Endothelial cell of umbilical vein (primary cell): ENCODE results near the gene PPP2R3B.

Source experiments
- EZH2 ChIP-seq: IDR thresholded peaks from 2 replicates; pipeline ENCODE4 v1.6.1; 2012; ENCODE audit warnings: borderline replicate concordance, low read depth, mild to moderate bottlenecking, moderate library complexity, low read length, inconsistent platforms; ENCODE audit not compliant: severe bottlenecking
- TF ChIP-seq, protein P1 (sequence below), 2 donors: IDR thresholded peaks; 1 replicate in 1 of 2; 2 replicates in 1 of 2; pipeline ENCODE4 v1.5.1; 2011; ENCODE audit warnings: low read length in 2 of 2, mild to moderate bottlenecking in 2 of 2, moderate library complexity in 2 of 2, control low read depth in 1 of 2, inconsistent platforms in 1 of 2, low read depth in 1 of 2; ENCODE audit not compliant: insufficient read depth in 1 of 2; ENCODE audit errors: extremely low read depth in 1 of 2
- TF ChIP-seq, protein P2 (sequence below): IDR thresholded peaks from 2 replicates; pipeline ENCODE4 v1.6.1; 2011; ENCODE audit not compliant: insufficient read depth, insufficient read length

DNA sequence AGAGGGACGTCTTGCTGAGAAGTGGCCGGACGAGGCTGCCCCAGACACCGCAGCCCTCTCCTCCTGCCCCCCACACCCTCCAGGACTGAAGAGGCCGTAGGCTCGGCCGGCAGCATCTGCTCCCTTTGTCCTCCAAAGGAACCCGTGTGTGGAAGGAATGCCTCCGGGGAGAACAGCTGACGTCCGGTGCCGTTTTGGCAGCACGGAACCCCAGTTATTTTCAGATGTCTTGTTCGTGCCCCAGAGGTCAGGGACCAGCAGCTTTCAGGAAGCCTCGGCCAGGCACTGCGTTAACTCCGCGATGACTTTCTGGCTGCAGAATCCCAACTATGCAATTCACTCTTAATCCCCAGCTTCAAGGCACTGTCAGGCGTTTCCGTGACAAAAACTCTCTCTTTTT, 10.9 kb upstream of the PPP2R3B start:
- TF ChIP-seq, protein P1, sequence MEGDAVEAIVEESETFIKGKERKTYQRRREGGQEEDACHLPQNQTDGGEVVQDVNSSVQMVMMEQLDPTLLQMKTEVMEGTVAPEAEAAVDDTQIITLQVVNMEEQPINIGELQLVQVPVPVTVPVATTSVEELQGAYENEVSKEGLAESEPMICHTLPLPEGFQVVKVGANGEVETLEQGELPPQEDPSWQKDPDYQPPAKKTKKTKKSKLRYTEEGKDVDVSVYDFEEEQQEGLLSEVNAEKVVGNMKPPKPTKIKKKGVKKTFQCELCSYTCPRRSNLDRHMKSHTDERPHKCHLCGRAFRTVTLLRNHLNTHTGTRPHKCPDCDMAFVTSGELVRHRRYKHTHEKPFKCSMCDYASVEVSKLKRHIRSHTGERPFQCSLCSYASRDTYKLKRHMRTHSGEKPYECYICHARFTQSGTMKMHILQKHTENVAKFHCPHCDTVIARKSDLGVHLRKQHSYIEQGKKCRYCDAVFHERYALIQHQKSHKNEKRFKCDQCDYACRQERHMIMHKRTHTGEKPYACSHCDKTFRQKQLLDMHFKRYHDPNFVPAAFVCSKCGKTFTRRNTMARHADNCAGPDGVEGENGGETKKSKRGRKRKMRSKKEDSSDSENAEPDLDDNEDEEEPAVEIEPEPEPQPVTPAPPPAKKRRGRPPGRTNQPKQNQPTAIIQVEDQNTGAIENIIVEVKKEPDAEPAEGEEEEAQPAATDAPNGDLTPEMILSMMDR (IDR thresholded peaks at IDR 0.05; ENCODE audit: extremely low read depth in 1 of 2, insufficient read depth in 1 of 2, low read depth in 1 of 2, low read length in 2 of 2), result no peak
- TF ChIP-seq EZH2, result no peak
- TF ChIP-seq, protein P2, sequence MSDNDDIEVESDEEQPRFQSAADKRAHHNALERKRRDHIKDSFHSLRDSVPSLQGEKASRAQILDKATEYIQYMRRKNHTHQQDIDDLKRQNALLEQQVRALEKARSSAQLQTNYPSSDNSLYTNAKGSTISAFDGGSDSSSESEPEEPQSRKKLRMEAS, result no peak
